Stimulated activated effector memory CD8-positive, alpha-beta T cell treated with anti-CD3 and anti-CD28 coated beads, Interleukin-12 subunit alpha, Interleukin-12 subunit beta, amount 100 ng/mL, for 72 hours (primary cell): Measurements from ENCODE around the gene RAVER2.
"Not testable (repeated sequence)": the region's sequence is repeated elsewhere in the genome, so short reads cannot be mapped to it uniquely, and the experiment has no call there.

ENCODE experiments used
- ATAC-seq: fragments of 150-1000 bp; cut with Tn5 transposase; 2 replicates; pipeline ENCODE4 v1.10.0; 2021
- DNase-seq, 2 donors: peaks; one replicate each; pipeline ENCODE4 v3.0.0; 2021 to 2022; ENCODE audit warnings: low spot score in 2 of 2
- H3K27ac Mint-ChIP-seq: one replicate; pipeline ENCODE4 v1.8.0; 2022; ENCODE audit warnings: mild to moderate bottlenecking, mixed read lengths
- H3K36me3 Mint-ChIP-seq: one replicate; pipeline ENCODE4 v1.8.0; 2022; ENCODE audit warnings: mild to moderate bottlenecking, mixed read lengths
- H3K4me1 Mint-ChIP-seq: one replicate; pipeline ENCODE4 v1.8.0; 2022; ENCODE audit warnings: mixed read lengths
- H3K4me3 Mint-ChIP-seq: one replicate; pipeline ENCODE4 v1.8.0; 2022; ENCODE audit warnings: mild to moderate bottlenecking, mixed read lengths
- H3K9me3 Mint-ChIP-seq: one replicate; pipeline ENCODE4 v1.8.0; 2022; ENCODE audit warnings: mixed read lengths

The RAVER2 gene, protein sequence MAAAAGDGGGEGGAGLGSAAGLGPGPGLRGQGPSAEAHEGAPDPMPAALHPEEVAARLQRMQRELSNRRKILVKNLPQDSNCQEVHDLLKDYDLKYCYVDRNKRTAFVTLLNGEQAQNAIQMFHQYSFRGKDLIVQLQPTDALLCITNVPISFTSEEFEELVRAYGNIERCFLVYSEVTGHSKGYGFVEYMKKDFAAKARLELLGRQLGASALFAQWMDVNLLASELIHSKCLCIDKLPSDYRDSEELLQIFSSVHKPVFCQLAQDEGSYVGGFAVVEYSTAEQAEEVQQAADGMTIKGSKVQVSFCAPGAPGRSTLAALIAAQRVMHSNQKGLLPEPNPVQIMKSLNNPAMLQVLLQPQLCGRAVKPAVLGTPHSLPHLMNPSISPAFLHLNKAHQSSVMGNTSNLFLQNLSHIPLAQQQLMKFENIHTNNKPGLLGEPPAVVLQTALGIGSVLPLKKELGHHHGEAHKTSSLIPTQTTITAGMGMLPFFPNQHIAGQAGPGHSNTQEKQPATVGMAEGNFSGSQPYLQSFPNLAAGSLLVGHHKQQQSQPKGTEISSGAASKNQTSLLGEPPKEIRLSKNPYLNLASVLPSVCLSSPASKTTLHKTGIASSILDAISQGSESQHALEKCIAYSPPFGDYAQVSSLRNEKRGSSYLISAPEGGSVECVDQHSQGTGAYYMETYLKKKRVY

DNA sequence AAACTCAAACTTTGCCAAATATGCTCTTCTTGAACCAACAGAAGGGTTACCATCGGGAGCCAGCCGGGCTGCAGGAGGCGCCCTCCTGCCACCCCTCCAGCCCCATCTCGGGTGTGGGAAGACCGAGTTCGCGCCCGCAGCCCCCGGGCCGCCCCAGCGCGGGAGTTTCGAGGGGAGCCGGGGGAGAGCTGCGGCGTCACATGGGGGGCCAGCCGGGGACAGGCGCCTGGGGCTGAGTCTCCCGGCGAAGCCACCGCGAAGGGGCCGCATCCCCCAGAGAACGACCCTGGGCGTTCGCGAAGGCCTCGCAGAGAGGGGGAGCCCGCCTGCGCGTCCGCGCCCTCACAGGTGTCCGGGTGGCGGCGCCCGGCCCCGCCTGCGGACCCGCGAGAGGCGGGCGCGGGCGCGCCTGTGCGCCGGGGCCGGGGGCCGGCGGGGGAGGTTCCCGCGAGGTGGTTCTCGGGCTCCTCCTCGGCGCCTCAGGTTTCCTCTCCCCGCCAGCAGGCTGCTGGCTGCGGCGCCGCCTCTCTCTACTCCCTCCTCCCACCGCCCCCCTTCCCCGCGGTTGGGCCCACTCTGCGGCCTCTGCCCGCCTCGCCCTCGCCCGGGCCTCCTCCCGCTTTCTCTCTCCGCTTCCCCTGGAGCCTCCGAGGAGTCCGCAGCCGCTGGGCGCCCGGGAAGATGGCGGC is at the start of gene RAVER2:
TSS of gene RAVER2 (plus strand) at position 584 of the 689 bp plus-strand sequence. CDS start at position 682, 98 bp downstream.
- Mint-ChIP-seq H3K9me3 (no peaks in the 10 kb centered on the region), H3K27ac (peak within 1 kb of the TSS; percentile 50), H3K4me3 (peak within 1 kb of the TSS; percentile 71), H3K4me1 (peaks cover 14% of the 10 kb centered on the region), H3K36me3 (no peaks in the 10 kb centered on the region)
- ATAC-seq = peak; percentile 89
- DNase-seq = peak; percentile 27 to 82

DNA sequence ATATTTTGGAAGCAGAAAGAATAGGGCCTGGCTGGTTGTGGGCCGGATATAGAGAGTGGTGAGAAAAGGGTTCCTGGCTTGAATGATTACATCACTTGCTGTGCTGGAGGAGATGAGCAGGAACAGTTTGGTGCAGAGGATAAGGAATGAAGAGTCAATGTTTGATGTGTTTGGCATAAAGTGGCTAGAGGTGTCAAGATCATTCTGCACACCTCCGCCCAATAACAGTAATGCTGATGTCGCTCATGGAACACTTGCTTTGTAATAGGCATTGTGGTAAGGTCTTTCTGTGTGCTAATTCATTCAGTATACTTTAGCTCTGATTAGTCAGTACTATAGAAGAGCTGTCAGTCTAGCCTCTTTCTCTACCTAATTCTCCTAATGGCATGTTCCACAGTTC is 48.0 kb upstream of the RAVER2 start:
- H3K36me3 Mint-ChIP-seq = no peaks in the 10 kb centered on the region

GRCh38 chr1:64699327-64699726 is 45.5 kb upstream of the RAVER2 start:
- ATAC-seq (no peak), DNase-seq (no peak)
- Mint-ChIP-seq H3K9me3 (peaks cover 2% of the 10 kb centered on the region), H3K4me3 (no peak overlapping the region), H3K36me3 (peaks cover 4% of the 10 kb centered on the region), H3K27ac (no peak overlapping the region), H3K4me1 (no peaks in the 10 kb centered on the region)

More for the DNA sequence above, 48.0 kb upstream of the RAVER2 start:
- Mint-ChIP-seq H3K9me3 (no peaks in the 10 kb centered on the region), H3K4me1 (no peaks in the 10 kb centered on the region), H3K4me3 (no peak overlapping the region), H3K27ac (no peak overlapping the region)
- ATAC-seq (no peak), DNase-seq (no peak)

- Mint-ChIP-seq H3K4me1 (no peaks in the 10 kb centered on the region), H3K27ac (no peak overlapping the region), H3K36me3 (peaks cover 4% of the 10 kb centered on the region), H3K9me3 (peaks cover 2% of the 10 kb centered on the region), H3K4me3 (no peak overlapping the region)
- no peak for DNase-seq
- ATAC-seq = no peak
Observed at GRCh38 chr1:64701071-64701470, 43.8 kb upstream of the RAVER2 start.

- Mint-ChIP-seq H3K27ac (no peak overlapping the region), H3K9me3 (peaks cover 2% of the 10 kb centered on the region), H3K4me1 (no peaks in the 10 kb centered on the region), H3K36me3 (peaks cover 4% of the 10 kb centered on the region), H3K4me3 (no peak overlapping the region)
- ATAC-seq = no peak
- no peak for DNase-seq
Observed at GRCh38 chr1:64701886-64702285, 43.0 kb upstream of the RAVER2 start.

- H3K9me3 Mint-ChIP-seq, H3K27ac Mint-ChIP-seq, ATAC-seq, DNase-seq, H3K36me3 Mint-ChIP-seq, H3K4me3 Mint-ChIP-seq, H3K4me1 Mint-ChIP-seq: not testable (repeated sequence)
Observed at GRCh38 chr1:64702670-64703069, 42.2 kb upstream of the RAVER2 start.

DNA sequence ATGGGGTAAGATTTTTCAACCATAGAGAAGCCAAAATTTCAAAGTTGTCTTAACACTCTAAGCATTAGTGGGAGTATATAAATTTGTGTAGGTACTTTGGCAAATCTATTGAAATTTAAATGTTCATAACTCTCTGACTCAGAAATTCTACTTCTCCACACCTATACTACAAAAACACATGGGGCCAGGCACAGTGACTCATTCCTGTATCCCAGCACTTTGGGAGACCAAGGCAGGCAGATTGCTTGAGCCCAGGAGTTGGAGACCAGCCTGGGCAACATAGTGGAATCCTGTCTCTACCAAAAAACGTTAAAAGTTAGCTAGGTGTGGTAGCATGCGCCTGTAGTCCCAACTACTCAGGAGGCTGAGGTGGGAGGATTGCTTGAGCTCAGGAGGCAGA is 41.3 kb upstream of the RAVER2 start:
- H3K4me1 Mint-ChIP-seq = no peaks in the 10 kb centered on the region
- ATAC-seq (no peak), DNase-seq (no peak)
- no peak overlapping the region for H3K27ac Mint-ChIP-seq
- peaks cover 4% of the 10 kb centered on the region for H3K36me3 Mint-ChIP-seq
- peaks cover 2% of the 10 kb centered on the region for H3K9me3 Mint-ChIP-seq
- no peak overlapping the region for H3K4me3 Mint-ChIP-seq

DNA sequence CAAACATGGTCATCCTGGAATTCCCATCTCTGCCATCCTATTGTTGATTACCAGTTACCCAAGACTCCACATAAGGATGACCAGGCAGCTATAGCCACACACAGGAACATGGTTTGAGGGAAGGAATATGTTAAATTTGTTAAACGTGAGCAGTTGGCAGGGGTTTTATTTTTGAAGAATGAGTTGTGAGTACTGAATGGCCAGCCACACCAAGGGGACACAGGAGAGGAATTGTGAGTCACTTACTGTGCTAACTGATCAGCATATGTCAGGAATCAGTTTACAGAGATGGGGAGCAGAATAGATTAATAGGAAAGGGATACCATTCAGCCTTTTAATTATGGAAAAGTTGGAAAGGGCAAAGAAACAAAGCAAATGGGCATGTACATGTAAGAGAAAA is 39.3 kb upstream of the RAVER2 start:
- Mint-ChIP-seq H3K4me3 (no peak overlapping the region), H3K27ac (no peak overlapping the region), H3K9me3 (peaks cover 2% of the 10 kb centered on the region), H3K36me3 (peaks cover 4% of the 10 kb centered on the region), H3K4me1 (no peaks in the 10 kb centered on the region)
- no peak for ATAC-seq
- no peak for DNase-seq

- Mint-ChIP-seq H3K27ac (no peak overlapping the region), H3K9me3 (no peaks in the 10 kb centered on the region), H3K4me3 (no peak overlapping the region), H3K36me3 (no peaks in the 10 kb centered on the region), H3K4me1 (no peaks in the 10 kb centered on the region)
- no peak for DNase-seq
- ATAC-seq = no peak
Observed at GRCh38 chr1:64711266-64711665, 33.6 kb upstream of the RAVER2 start.

- Mint-ChIP-seq H3K36me3 (no peaks in the 10 kb centered on the region), H3K4me1 (no peaks in the 10 kb centered on the region), H3K27ac (no peak overlapping the region), H3K9me3 (no peaks in the 10 kb centered on the region), H3K4me3 (no peak overlapping the region)
- DNase-seq (no peak), ATAC-seq (no peak)
Observed at GRCh38 chr1:64712049-64712448, 32.8 kb upstream of the RAVER2 start.

- ATAC-seq (no peak), DNase-seq (no peak)
- Mint-ChIP-seq H3K27ac (no peak overlapping the region), H3K9me3 (no peaks in the 10 kb centered on the region), H3K4me1 (no peaks in the 10 kb centered on the region), H3K36me3 (no peaks in the 10 kb centered on the region), H3K4me3 (no peak overlapping the region)
Observed at GRCh38 chr1:64715186-64715585, 29.7 kb upstream of the RAVER2 start.

- H3K9me3 Mint-ChIP-seq = no peaks in the 10 kb centered on the region
- ATAC-seq = no peak
- no peaks in the 10 kb centered on the region for H3K36me3 Mint-ChIP-seq
- no peak overlapping the region for H3K4me3 Mint-ChIP-seq
- H3K4me1 Mint-ChIP-seq = no peaks in the 10 kb centered on the region
- no peak overlapping the region for H3K27ac Mint-ChIP-seq
- DNase-seq = no peak
Observed at GRCh38 chr1:64721135-64721534, 23.7 kb upstream of the RAVER2 start.

- Mint-ChIP-seq H3K4me3 (no peak overlapping the region), H3K27ac (no peak overlapping the region), H3K9me3 (no peaks in the 10 kb centered on the region), H3K4me1 (no peaks in the 10 kb centered on the region), H3K36me3 (no peaks in the 10 kb centered on the region)
- ATAC-seq (no peak), DNase-seq (no peak)
Observed at GRCh38 chr1:64721576-64722145, 23.2 kb upstream of the RAVER2 start.

GRCh38 chr1:64727861-64728260 is 17.0 kb upstream of the RAVER2 start:
- no peak overlapping the region for H3K27ac Mint-ChIP-seq
- no peaks in the 10 kb centered on the region for H3K36me3 Mint-ChIP-seq
- H3K4me1 Mint-ChIP-seq = no peaks in the 10 kb centered on the region
- ATAC-seq (no peak), DNase-seq (no peak)
- no peaks in the 10 kb centered on the region for H3K9me3 Mint-ChIP-seq
- no peak overlapping the region for H3K4me3 Mint-ChIP-seq

DNA sequence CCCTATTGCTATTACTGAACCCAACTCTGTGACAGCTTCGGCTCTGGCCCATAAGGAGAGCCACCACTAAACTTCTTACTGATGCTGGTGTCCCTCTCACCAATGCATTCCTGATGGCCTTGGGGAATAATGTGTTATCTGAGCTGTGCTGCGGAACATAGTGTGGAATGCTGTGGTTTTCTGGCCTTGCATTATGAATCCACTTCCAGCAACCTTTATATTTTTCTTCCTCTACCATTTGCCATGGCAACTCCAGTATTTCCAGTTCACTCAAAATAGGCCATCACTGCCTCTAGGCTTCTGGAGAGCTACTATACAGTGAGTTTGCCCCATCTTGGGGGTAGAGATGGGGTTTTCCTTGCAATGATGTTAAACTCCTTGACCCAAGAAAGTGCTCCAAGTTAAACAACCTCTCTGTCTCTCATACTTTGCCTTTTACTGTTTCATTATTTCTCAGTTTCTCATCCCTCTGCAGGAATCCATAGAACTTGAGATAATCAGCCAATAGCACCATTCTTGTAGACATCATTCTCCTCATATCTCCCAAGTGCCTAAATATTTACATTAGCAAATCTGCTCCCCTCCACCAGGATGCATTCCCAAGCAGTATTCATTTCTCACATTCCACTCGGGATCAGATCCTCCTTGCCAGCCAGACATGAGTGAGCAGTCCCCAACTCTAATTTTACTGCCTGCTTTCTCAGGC is 11.1 kb upstream of the RAVER2 start:
- Mint-ChIP-seq H3K4me3 (no peak overlapping the region), H3K27ac (no peak overlapping the region), H3K9me3 (no peaks in the 10 kb centered on the region), H3K4me1 (no peaks in the 10 kb centered on the region), H3K36me3 (no peaks in the 10 kb centered on the region)
- DNase-seq (no peak), ATAC-seq (no peak)
